CD4-positive, alpha-beta T cell treated with Interleukin-6 at 100 ng/mL for 8 hours (primary cell): Measurements from ENCODE around the gene LGALS12.
A peak's percentile ranks its signal among the peaks of the same experiment; 100 is the strongest.
"Not testable (repeated sequence)": the region's sequence is repeated elsewhere in the genome, so short reads cannot be mapped to it uniquely, and the experiment has no call there.

Experiments used
- DNase-seq: peaks from one replicate; pipeline ENCODE4 v3.0.0-alpha.2; 2020; ENCODE audit warnings: mixed read lengths, low spot score

LGALS12 gene

DNA sequence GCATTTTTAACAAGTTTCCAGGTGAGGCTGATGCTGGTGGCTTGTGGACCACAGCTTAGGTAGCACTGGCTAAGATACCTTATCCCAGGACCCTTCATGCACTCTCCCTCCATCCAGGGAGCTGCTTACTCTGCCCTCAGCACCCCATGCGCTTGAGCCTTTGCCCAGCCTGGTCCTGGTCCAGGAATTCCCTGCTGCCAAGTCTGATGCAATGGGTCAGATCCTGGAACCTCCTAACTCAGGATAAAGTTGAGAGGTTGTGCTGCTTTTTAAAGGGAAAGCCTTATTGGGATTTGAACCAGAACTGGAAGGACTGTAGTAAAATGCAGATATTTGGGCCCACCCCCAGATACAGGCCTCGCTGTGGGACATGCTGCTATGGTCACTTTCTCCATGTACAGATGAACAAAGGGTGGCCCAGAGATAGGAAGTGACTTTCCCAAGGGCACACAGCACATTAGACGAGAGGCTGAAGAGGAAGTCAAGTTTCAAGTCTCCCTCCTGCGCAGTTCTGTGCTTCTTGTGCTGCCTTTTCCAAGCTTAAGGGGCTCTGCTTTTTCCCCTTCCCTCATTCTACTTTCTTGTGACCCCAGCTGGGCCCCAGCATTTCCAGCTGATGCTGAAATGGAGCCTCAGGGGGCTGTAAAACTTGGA, 824 bp upstream of the LGALS12 start:
- no peak for DNase-seq

DNA sequence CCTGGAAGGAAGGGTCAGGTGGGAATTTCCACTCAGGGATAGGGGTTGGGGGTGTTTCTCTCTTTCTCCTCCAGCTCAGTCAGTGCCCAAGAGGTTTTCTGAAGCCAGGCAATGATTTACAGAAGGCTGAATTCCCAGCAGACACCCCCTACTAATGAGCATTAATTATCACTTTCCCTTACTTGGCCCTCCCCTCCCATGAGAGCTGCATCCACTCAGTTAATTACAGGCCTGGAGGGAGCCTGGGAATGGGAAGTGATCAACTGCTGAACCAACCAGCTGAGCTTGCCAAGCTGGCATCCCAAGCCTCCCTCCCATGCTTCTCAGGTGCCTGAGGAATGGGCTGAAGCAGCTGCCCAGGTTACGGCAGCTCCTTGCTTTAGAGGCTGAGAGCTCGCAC, 992 bp downstream of the LGALS12 start:
- no peak for DNase-seq

GRCh38 chr11:63507511-63507910, 1.6 kb downstream of the LGALS12 start:
- no peak for DNase-seq

GRCh38 chr11:63508009-63508408, 2.1 kb downstream of the LGALS12 start:
- no peak for DNase-seq

DNA sequence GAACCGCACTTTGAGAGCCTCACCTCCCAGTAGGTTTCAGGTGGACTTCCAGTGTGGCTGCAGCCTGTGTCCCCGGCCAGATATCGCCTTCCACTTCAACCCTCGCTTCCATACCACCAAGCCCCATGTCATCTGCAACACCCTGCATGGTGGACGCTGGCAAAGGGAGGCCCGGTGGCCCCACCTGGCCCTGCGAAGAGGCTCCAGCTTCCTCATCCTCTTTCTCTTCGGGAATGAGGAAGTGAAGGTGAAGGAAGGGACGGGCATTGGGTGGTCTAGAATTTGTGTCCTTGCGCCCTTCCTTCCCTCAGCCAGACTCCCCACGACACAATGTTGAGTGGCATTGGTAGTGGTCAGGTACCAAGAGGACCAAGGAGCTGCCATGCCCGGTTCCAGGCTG, 2.9 kb downstream of the LGALS12 start:
- DNase-seq, result no peak

DNA sequence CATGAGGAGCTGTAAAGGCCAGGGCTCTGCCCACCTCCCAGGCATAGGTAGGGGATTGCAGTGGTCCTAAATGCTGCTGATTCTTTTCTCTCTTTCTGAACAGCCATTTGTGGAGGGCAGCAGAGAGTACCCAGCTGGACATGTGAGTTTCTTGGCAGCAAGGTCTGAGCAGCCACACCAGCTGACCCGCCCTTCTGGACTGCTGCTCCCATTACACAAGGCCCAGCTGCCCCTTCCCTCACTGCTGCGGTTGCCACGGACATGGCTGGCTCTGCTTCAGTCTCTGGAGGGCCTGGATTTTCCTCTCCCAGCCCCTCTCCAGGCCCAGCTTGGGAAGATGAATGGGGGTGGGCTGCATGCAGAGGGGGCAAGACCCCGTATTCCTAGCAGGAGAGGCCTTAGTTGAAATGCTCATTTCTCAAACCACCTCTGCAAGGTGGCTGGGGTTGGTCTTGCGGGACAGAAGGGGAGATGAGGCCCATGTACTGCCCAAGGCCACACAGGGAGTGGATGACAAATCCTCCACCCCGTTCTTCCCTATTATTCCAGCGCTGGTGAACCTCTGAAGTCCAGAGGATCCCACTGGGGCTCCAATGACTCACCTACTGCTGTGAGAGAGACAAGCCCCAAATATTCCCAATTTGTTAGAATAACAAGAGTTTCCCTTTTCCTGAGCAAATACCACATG, 4.6 kb downstream of the LGALS12 start:
- DNase-seq, result no peak

GRCh38 chr11:63511048-63511748, 5.3 kb downstream of the LGALS12 start:
- no peak for DNase-seq

- no peak for DNase-seq
These were observed 6.9 kb downstream of the LGALS12 start for GRCh38 chr11:63512816-63513215.

GRCh38 chr11:63516109-63516508, 10.2 kb downstream of the LGALS12 start:
- no peak for DNase-seq

- DNase-seq, result no peak
These were observed 11.3 kb downstream of the LGALS12 start for GRCh38 chr11:63517156-63517555.

GRCh38 chr11:63518548-63518947, 12.7 kb downstream of the LGALS12 start:
- no peak for DNase-seq

DNA sequence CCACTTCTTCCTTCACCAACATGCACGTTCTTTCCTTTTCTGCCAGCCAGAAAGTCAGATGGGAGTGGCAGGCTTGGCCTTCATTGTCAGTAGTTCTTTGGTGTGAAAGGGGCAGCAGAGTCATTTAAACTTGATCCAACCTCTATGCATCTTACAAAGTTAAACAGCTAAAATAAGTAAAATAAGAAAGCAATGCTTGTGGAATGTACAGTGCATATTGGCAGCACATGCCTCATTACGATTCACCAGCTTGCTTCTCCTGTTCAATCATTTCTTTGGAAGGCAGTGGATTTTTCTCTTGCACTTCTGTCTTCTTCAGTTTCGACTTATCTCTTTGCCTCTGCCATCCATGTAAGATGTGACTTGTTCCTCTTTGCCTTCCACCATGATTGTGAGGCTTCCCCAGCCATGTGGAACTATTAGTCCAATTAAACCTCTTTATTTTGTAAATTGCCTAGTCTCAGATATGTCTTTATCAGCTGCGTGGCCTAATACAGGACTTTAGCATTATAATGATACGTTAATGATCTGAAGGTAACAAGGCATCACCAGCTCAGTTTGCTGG, 14.8 kb downstream of the LGALS12 start:
- DNase-seq, result no peak

GRCh38 chr11:63521896-63522295, 16.0 kb downstream of the LGALS12 start:
- DNase-seq, result no peak

DNA sequence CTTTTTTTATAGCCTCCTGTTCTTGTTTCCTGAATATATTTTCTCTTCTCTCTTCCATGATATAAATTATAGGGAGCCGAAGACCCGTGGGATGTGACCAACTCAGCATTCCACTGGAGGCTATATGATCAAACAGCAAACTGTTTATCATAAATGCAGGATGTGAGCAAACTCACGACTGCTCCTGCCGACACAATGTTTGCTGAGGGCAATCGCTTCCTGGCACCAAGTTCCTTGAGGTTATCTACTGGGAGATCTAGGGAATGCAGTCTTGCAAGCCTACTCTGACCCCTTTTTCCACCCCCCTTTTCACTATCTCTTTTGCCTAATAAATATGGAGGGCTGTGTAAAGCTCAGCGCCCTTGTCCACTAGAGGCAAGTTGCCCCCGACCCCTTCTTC, 17.3 kb downstream of the LGALS12 start:
- DNase-seq, result no peak

- DNase-seq, result no peak
These were observed 21.8 kb downstream of the LGALS12 start for GRCh38 chr11:63527667-63528066.

GRCh38 chr11:63528156-63528555, 22.3 kb downstream of the LGALS12 start:
- DNase-seq, result not testable (repeated sequence)

- DNase-seq, result not testable (repeated sequence)
These were observed 22.9 kb downstream of the LGALS12 start for GRCh38 chr11:63528729-63529278.

DNA sequence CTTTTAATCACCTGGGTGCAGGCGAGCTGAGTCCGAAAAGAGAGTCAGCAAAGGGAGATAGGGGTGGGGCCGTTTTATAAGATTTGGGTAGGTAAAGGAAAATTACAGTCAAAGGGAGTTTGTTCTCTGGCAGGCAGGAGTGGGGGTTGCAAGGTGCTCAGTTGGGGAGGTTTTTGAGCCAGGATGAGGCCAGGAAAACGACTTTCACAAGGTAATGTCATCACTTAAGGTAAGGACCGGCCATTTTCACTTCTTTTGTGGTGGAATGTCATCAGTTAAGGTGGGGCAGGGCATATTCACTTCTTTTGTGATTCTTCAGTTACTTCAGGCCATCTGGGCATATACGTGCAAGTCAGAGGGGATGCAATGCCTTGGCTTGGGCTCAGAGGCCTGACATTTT, 23.5 kb downstream of the LGALS12 start:
- DNase-seq, result not testable (repeated sequence)

DNA sequence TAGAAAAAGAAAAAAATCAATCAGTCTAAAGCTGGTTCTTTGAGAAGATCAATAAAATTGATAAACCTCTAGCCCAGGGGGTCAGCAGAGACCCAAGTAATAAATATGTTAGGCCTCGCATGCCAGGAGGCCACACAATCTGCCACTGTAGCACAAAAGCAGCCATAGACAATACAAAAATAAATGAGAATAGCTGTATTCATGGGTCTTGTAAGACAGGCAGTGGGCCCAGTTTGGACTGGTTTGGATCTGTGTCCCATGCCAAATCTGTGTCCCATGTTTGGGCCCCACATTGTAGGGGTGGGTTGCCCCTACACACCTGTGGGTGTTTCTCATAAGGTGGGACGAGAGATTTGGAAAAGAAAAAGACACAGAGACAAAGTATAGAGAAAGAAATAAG, 24.1 kb downstream of the LGALS12 start:
- no peak for DNase-seq

DNA sequence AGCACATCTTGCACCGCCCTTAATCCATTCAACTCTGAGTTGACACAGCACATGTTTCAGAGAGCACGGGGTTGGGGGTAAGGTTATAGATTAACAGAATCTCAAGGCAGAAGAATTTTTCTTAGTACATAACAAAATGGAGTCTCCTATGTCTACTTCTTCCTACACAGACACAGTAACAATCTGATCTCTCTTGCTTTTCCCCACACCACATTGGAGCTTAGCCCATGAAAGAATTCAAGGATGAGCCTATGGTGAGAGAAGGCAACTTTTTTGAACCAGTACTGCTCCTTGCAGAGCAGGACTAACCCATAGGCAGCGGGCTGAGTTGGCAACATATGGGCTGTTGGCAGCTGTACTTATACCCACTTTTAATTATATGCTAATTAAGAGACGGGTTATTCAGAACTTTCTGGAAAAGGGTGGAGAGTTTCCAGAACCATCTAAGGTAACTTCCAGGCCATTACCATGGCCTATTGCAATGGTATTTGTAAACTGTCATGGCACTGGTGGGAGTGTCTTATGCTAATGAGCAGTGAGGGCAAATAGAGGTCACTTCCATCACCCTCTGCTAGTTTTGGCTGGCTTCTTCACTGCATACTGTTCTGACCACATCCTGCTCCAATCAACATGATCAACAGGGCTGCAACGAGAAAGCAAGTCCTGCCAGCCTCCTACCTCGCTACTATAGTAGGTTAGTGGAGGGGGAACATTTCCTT, 25.3 kb downstream of the LGALS12 start:
- DNase-seq, result peak; percentile 82

DNA sequence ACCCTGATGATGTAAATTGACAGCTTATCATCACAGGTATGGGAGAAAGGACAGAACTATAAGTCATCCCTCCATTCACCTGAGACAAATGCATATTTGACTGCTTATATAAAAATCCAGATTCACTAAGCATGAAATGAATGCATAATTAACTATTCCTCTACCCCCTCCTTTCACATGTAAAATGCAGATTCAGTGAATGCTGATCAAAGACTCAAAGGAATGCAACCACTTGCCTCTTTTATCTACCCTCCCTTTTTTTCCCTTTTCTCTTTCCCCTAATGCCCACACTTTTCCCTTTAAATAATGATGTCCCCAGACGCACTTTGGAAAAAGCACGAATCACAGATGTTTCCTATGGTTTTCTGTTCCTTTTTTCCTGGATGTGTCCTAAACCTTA, 26.2 kb downstream of the LGALS12 start:
- no peak for DNase-seq
